K562 (cell line): ENCODE measurements around the gene POLR2C.

Experiments
- FOXK2 ChIP-seq, 2 experiments: fragments of 450-650 bp; IDR thresholded peaks in 1 of 2; conservative IDR thresholded peaks in 1 of 2; 2 replicates each; pipeline ENCODE4 v1.6.1; 2016; ENCODE audit warnings: low read depth in 2 of 2, mild to moderate bottlenecking in 1 of 2
- KAT7 ChIP-seq: sonication (generic); formaldehyde crosslinking; IDR thresholded peaks from 2 replicates; pipeline ENCODE4 v1.8.0; 2022; ENCODE audit warnings: missing genetic modification reagents, mild to moderate bottlenecking, borderline replicate concordance
- NRF1 ChIP-seq, 2 experiments: fragments of 450-650 bp; IDR thresholded peaks in 1 of 2; conservative IDR thresholded peaks in 1 of 2; 2 replicates each; pipeline ENCODE4 v1.6.1; 2014; ENCODE audit warnings: mild to moderate bottlenecking in 2 of 2
- SAP30 ChIP-seq: fragments of 200-600 bp; sonication (generic); IDR thresholded peaks from 2 replicates; pipeline ENCODE4 v1.6.1; 2012; ENCODE audit warnings: borderline replicate concordance, low read depth, mild to moderate bottlenecking, moderate library complexity, low read length, control low read depth, inconsistent platforms; ENCODE audit not compliant: insufficient read depth, poor library complexity, severe bottlenecking
- SPI1 ChIP-seq: IDR thresholded peaks from 2 replicates; pipeline ENCODE4 v1.6.1; 2011; ENCODE audit warnings: low read depth, low read length, control low read depth, borderline replicate concordance
- TF ChIP-seq, protein P1 (sequence below): fragments of 450-650 bp; formaldehyde crosslinking; IDR thresholded peaks from 2 replicates; pipeline ENCODE4 v1.4.0; 2020; ENCODE audit warnings: mild to moderate bottlenecking, moderate library complexity
- TF ChIP-seq, protein P2 (sequence below), 2 experiments: fragments of 450-650 bp; formaldehyde crosslinking in 1 of 2; IDR thresholded peaks; 2 replicates each; pipeline versions ENCODE4 v1.4.0 to v1.6.1; 2014 to 2020; ENCODE audit warnings: mild to moderate bottlenecking in 2 of 2, borderline replicate concordance in 1 of 2, low read depth in 1 of 2
- TF ChIP-seq, protein P3 (sequence below), 3 experiments: IDR thresholded peaks in 2 of 3; conservative IDR thresholded peaks in 1 of 3; 2 replicates each; pipeline ENCODE4 v1.5.1; 2011 to 2012; ENCODE audit warnings: low read length in 3 of 3, mild to moderate bottlenecking in 3 of 3, control low read depth in 2 of 3, improper control_type of control experiment in 1 of 3, inconsistent platforms in 1 of 3, low read depth in 1 of 3, mixed read lengths in 1 of 3, moderate library complexity in 1 of 3; ENCODE audit not compliant: insufficient read depth in 2 of 3

DNA sequence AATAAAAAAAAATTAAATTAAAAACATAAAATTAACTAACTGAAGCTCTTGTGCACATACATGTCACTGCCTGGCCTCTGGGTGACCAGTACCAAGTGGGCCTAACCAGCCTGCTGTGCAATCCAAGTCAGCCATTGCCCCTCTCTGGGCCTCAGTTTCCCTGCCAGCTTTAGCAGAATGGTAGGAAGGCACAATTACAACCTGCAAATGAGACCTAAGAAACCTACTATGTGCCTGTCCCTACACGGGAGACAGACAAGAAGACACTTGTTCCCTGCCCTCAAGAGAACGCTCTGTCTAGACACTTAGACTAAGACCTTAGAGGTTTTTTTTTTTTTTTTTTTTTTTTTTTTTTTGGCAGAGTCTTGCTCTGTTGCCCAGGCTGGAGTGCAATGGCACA lies 17.0 kb upstream of the POLR2C start:
- TF ChIP-seq FOXK2 (conservative IDR thresholded peaks at IDR 0.05 in 1 of 2, IDR thresholded peaks at IDR 0.05 in 1 of 2; ENCODE audit: low read depth in 2 of 2) = no peak
- no peak for TF ChIP-seq SPI1
- TF ChIP-seq, protein P1, sequence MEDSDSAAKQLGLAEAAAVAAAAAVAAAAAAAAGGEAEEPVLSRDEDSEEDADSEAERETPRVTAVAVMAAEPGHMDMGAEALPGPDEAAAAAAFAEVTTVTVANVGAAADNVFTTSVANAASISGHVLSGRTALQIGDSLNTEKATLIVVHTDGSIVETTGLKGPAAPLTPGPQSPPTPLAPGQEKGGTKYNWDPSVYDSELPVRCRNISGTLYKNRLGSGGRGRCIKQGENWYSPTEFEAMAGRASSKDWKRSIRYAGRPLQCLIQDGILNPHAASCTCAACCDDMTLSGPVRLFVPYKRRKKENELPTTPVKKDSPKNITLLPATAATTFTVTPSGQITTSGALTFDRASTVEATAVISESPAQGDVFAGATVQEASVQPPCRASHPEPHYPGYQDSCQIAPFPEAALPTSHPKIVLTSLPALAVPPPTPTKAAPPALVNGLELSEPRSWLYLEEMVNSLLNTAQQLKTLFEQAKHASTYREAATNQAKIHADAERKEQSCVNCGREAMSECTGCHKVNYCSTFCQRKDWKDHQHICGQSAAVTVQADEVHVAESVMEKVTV (CRISPR knock-in tag) = no peak
- TF ChIP-seq, protein P2, sequence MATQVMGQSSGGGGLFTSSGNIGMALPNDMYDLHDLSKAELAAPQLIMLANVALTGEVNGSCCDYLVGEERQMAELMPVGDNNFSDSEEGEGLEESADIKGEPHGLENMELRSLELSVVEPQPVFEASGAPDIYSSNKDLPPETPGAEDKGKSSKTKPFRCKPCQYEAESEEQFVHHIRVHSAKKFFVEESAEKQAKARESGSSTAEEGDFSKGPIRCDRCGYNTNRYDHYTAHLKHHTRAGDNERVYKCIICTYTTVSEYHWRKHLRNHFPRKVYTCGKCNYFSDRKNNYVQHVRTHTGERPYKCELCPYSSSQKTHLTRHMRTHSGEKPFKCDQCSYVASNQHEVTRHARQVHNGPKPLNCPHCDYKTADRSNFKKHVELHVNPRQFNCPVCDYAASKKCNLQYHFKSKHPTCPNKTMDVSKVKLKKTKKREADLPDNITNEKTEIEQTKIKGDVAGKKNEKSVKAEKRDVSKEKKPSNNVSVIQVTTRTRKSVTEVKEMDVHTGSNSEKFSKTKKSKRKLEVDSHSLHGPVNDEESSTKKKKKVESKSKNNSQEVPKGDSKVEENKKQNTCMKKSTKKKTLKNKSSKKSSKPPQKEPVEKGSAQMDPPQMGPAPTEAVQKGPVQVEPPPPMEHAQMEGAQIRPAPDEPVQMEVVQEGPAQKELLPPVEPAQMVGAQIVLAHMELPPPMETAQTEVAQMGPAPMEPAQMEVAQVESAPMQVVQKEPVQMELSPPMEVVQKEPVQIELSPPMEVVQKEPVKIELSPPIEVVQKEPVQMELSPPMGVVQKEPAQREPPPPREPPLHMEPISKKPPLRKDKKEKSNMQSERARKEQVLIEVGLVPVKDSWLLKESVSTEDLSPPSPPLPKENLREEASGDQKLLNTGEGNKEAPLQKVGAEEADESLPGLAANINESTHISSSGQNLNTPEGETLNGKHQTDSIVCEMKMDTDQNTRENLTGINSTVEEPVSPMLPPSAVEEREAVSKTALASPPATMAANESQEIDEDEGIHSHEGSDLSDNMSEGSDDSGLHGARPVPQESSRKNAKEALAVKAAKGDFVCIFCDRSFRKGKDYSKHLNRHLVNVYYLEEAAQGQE (IDR thresholded peaks at IDR 0.05; ENCODE audit: borderline replicate concordance) = no peak
- TF ChIP-seq, protein P2 (CRISPR knock-in tag; IDR thresholded peaks at IDR 0.05; ENCODE audit: low read depth) = no peak
- TF ChIP-seq NRF1 (conservative IDR thresholded peaks at IDR 0.05 in 1 of 2, IDR thresholded peaks at IDR 0.05 in 1 of 2) = no peak
- no peak for TF ChIP-seq SAP30
- TF ChIP-seq KAT7 (CRISPR knock-in tag) = no peak
- TF ChIP-seq, protein P3, sequence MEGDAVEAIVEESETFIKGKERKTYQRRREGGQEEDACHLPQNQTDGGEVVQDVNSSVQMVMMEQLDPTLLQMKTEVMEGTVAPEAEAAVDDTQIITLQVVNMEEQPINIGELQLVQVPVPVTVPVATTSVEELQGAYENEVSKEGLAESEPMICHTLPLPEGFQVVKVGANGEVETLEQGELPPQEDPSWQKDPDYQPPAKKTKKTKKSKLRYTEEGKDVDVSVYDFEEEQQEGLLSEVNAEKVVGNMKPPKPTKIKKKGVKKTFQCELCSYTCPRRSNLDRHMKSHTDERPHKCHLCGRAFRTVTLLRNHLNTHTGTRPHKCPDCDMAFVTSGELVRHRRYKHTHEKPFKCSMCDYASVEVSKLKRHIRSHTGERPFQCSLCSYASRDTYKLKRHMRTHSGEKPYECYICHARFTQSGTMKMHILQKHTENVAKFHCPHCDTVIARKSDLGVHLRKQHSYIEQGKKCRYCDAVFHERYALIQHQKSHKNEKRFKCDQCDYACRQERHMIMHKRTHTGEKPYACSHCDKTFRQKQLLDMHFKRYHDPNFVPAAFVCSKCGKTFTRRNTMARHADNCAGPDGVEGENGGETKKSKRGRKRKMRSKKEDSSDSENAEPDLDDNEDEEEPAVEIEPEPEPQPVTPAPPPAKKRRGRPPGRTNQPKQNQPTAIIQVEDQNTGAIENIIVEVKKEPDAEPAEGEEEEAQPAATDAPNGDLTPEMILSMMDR (IDR thresholded peaks at IDR 0.05 in 2 of 3, conservative IDR thresholded peaks at IDR 0.05 in 1 of 3; ENCODE audit: insufficient read depth in 2 of 3, low read depth in 1 of 3, low read length in 3 of 3) = no peak
